Activated CD8-positive, alpha-beta memory T cell treated with anti-CD3 and anti-CD28 coated beads, Interleukin-2, amount 50 U/mL, for 48 hours (primary cell): ENCODE results near the gene CD300A.

Experiments used
- DNase-seq: peaks from one replicate; pipeline ENCODE4 v3.0.0-alpha.2; 2020

The CD300A gene

GRCh38 chr17:74441537-74441936 is 24.9 kb upstream of the CD300A start:
- DNase-seq = no peak

DNA sequence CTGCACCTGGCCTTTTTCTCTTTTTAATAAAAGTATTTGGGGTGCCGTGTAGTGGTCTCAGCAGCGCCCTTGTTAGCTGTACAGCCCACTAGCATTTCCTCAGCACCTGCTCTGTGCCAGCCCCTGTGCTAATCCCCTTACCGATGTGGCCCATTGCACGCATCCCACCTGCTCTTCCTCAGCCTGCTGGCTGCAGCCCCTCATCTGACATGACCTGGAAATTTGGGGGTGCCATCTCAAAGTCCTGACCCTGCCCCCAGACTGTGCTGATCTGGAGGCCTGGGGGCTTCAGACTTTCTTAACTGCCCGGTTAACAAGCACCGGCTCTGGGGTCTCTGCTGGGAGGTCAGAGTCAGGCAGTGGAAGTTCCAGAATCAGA is 24.2 kb upstream of the CD300A start:
- DNase-seq = no peak

DNA sequence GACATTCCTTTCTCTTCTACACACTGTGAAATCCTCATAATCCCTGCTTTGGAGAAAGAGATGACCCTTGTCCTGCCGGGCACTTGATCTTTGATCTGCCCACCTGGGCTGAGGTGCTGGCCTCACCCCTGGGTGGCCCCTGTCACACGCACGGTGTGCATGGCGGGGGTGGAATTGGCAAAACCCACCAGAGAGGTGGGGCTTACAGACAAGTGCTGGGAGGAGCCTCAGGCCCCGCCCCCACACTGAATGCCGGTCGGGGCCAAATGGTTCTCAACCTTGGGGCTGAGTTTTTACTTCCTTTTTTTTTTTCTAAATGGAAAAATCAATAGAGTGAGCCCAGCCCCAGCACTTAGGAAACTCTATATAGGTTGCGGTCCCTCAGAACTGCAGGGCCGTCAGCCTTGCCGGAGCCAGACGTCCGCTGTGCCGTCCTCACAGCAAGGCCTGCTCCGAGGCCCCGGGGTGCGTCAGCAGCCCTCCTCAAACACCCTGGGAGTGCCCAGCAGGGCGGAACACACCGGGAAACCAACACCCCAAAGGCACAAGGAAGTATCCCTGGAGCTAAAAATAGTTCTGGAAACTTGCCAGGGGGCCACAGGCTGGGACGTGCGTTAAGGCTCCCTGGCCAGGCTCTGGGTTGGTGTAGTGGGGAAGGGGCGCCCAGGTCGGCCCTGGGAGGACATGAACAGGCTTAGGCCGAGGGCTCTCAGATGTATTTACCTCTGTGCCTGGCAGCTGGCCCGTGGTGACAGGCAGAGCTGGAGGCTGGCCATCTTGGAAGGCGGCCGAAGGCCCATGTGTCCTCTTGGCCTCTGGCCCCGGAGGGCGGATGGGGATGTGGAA is 23.5 kb upstream of the CD300A start:
- DNase-seq = no peak

DNA sequence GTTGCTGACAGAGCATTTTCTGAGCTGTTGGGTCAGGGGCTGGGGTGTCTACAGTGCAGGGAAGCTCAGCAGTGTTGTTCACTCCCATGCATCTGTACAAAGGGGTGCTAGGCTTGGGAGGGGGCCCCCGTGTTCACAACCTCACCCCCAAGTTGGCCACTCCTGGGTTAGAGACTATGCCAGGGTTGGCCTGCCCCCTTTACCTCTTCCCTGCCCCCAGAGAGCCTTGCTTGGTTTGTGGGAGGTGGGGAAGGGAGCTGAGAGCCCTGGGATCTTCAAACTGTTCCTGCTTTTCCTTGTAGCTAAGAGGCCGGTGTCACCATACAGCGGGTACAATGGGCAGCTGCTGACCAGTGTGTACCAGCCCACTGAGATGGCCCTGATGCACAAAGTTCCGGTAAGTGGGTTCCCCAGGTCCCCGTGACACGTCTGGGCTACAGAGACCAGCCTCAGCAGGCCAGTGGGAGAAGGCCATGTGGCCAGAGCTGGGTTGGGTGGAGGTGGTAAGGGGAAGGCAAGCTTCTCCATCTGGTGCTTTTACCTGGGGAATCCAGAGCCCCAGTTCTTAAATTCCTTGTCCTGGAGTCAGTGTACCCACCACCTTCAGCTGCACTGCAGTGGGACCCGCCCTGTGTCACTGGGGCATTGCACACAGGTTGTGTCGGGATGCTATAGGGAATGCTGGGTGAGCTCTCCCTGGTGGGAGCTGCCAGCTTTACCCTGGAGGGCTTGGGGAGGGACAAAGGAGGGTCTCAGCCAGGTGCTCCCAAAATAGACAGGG is 22.7 kb upstream of the CD300A start:
- no peak for DNase-seq

GRCh38 chr17:74444406-74444805 is 22.0 kb upstream of the CD300A start:
- DNase-seq = no peak

GRCh38 chr17:74445158-74445557 is 21.3 kb upstream of the CD300A start:
- no peak for DNase-seq

DNA sequence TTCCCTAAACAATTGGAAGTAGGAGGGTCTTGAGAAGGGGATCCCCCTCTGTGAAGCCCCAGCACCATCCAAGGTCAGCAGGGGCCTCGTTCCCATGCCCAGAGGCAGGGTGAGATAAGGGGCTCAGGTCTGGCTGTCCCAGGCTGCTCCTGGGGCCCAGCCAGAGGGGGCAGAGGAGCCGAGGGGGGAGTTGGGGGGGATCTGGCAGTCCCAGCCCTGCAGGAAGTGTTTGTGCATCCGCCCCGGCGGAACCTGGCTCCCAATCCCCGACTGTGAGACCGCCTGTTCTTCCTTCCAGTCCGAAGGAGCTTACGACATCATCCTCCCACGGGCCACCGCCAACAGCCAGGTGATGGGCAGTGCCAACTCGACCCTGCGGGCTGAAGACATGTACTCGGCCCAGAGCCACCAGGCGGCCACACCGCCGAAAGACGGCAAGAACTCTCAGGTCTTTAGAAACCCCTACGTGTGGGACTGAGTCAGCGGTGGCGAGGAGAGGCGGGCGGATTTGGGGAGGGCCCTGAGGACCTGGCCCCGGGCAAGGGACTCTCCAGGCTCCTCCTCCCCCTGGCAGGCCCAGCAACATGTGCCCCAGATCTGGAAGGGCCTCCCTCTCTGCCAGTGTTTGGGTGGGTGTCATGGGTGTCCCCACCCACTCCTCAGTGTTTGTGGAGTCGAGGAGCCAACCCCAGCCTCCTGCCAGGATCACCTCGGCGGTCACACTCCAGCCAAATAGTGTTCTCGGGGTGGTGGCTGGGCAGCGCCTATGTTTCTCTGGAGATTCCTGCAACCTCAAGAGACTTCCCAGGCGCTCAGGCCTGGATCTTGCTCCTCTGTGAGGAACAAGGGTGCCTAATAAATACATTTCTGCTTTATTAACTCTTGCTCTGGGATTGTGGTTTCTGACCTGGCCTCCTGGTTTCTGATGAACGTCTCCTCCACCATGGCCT is 19.6 kb upstream of the CD300A start:
- DNase-seq = no peak

DNA sequence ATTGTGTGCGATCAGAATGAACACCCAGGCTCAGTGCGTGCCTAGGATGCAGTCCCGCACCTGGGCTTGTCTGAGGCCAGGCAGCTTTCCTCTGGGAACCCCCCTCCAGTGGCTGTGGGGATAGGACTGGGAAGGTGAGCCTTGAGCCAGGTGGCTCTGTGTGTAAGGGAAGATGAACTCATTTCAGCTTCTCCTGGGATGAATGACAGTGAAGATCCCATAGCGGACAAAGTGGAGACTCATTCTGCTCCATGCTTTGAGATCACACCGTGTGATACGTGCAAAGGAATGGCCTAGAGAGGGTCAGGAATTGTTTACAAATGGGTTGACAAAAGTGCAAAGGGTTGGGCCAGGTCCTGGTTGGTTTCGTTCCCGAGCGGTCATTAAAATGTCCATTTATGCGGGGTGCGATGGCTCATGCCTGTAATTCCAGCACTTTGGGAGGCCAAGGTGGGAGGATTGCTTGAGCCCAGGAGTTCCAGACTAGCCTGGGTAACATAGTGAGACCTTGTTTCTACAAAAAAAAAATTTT is 18.7 kb upstream of the CD300A start:
- no peak for DNase-seq

DNA sequence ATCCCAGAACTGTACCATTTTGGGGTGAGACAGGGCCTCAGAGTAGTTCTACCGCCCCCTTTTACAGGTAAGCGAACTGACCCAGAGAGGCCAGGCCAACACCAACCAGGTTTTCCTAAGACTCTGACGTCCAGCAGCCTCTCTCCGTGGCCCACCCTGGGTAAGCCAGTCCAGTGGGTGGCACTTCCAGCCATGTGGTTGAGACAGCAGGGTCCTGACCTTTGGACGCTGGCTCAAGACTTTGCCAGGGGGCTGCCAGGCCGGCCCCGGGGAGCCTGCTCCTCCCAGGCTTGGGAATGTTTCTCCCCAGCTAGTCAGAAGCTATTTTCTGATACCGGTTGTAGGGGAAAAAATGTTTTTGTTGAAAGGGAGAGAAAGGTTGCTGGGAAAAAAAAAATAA is 17.7 kb upstream of the CD300A start:
- no peak for DNase-seq

DNA sequence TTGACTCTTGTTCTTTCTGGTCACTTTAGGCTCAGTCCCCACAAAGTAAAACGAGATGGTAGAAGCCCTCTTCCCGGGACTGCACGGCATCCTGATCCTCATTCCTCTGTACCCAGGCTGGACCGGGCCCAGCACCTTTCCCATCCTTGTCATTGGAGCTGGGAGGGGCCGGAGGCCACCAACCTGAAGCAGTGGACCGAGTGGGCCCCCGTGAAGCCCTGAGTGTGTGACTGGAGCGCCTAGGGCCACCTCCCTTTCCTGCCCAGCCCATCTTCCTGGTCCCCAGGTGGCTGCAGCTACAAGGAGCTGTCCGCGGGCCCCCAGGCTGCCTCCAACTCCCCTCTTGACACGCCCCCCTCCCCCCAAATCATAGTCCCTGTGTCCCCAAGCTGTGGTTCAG is 17.1 kb upstream of the CD300A start:
- DNase-seq = no peak

GRCh38 chr17:74449773-74450172 is 16.7 kb upstream of the CD300A start:
- no peak for DNase-seq

GRCh38 chr17:74450231-74450630 is 16.2 kb upstream of the CD300A start:
- DNase-seq = no peak

DNA sequence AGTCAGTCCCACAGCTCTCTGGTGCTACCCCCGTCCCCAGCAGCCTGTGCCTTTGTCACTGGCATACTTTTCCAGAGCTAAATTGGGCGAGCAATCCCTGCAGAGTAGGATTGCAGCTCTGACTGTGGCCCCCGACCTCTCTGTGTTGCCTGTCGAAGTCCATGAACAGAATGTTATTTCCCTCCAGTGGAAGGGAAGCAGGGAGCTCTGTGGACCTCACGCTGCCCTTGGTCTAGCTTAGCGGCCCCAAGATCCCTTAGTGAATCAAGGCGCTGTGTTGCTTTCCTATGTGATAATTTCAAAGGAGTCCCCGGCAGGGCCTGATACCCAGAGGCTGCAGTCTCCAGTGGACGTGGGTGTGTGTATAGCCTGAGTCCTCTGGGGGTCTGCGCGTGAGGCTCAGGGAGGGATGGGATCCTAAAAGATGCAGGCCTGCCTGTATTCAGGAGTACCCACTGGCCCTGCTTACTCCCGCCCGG is 15.5 kb upstream of the CD300A start:
- no peak for DNase-seq

- DNase-seq = no peak
Observed at GRCh38 chr17:74451557-74451956, 14.9 kb upstream of the CD300A start.

- no peak for DNase-seq
Observed at GRCh38 chr17:74452033-74452840, 14.2 kb upstream of the CD300A start.

- DNase-seq = no peak
Observed at GRCh38 chr17:74452841-74453661, 13.4 kb upstream of the CD300A start.

- DNase-seq = peak; percentile 88
Observed at GRCh38 chr17:74453665-74454196, 12.7 kb upstream of the CD300A start.

- no peak for DNase-seq
Observed at GRCh38 chr17:74454197-74455024, 12.0 kb upstream of the CD300A start.

- no peak for DNase-seq
Observed at GRCh38 chr17:74455025-74455545, 11.3 kb upstream of the CD300A start.
